Adrenal gland (tissue), 5 donors: Measurements from ENCODE around the gene HYAL4.
A peak's percentile ranks its signal among the peaks of the same experiment; 100 is the strongest.

Experiments used
- CTCF ChIP-seq, 6 experiments: fragments of 450-650 bp in 4 of 6; fragments of 200-600 bp in 2 of 6; sonication (generic) in 1 of 6; IDR thresholded peaks; 1 replicate in 5 of 6; 2 replicates in 1 of 6; pipeline versions ENCODE4 v1.5.1 to v1.8.0; 2016 to 2021; ENCODE audit warnings: antibody characterized with exemption in 6 of 6, mild to moderate bottlenecking in 2 of 6, moderate library complexity in 1 of 6
- POLR2A ChIP-seq, 2 donors: fragments of 450-650 bp; IDR thresholded peaks; one replicate each; pipeline ENCODE4 v1.6.1; 2017; ENCODE audit warnings: antibody characterized with exemption in 2 of 2, mild to moderate bottlenecking in 2 of 2, moderate library complexity in 1 of 2
- donor health status: DM: no; HTN: no; CAD: no.

GRCh38 chr7:123797673-123798531, 47.1 kb upstream of the HYAL4 start:
- TF ChIP-seq CTCF (IDR thresholded peaks at IDR 0.05) (peak; percentile 40 to 67 (median 60)), POLR2A (IDR thresholded peaks at IDR 0.05) (no peak)
